RWPE1 (cell line): ENCODE results near the gene GSG1L2.

Experiments
- CTCF ChIA-PET: fragments of 350-600 bp; sonication (Branson Sonifier 250); formaldehyde crosslinking; extraction: SDS; loops from one replicate; lab custom pipeline; 2021; lab: Yijun Ruan, JAX
- POLR2A ChIA-PET: fragments of 400-600 bp; formaldehyde crosslinking; extraction: SDS; loops from one replicate; lab custom pipeline; 2020; ENCODE audit warnings: antibody characterized with exemption; ENCODE audit not compliant: low non-redundant PET; lab: Yijun Ruan, JAX
- DNase-seq: peaks from one replicate; pipeline ENCODE4 v3.0.0; 2012; ENCODE audit warnings: low spot score
- H3K27ac ChIP-seq: fragments of 450-650 bp; 2 replicates; pipeline ENCODE4 v1.5.1; 2017
- TF ChIP-seq, protein P1 (sequence below): fragments of 450-650 bp; conservative IDR thresholded peaks from 2 replicates; pipeline ENCODE4 v1.5.1; 2017; ENCODE audit warnings: low read depth, mild to moderate bottlenecking

The GSG1L2 gene

DNA sequence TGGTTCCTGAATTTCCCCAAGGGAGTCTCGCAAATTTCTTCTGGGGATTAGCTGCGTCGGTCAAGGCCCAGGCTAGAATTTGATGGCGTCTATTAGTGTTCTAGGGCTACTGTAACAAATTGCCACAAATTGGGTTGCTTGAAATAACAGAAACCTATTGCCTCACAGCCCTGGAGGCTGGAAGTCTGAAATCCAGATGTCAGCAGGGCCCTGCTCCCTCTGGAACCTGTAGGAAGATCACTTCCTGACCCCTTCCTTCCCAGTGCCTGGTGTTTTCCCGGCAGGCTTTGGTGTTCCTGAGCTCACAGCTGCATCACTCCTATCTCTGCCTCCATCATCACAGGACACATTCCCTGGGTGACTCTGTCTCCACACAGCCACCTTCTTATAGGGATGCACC lies 54.9 kb downstream of the GSG1L2 start:
- TF ChIP-seq, protein P1, sequence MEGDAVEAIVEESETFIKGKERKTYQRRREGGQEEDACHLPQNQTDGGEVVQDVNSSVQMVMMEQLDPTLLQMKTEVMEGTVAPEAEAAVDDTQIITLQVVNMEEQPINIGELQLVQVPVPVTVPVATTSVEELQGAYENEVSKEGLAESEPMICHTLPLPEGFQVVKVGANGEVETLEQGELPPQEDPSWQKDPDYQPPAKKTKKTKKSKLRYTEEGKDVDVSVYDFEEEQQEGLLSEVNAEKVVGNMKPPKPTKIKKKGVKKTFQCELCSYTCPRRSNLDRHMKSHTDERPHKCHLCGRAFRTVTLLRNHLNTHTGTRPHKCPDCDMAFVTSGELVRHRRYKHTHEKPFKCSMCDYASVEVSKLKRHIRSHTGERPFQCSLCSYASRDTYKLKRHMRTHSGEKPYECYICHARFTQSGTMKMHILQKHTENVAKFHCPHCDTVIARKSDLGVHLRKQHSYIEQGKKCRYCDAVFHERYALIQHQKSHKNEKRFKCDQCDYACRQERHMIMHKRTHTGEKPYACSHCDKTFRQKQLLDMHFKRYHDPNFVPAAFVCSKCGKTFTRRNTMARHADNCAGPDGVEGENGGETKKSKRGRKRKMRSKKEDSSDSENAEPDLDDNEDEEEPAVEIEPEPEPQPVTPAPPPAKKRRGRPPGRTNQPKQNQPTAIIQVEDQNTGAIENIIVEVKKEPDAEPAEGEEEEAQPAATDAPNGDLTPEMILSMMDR: no peak
- ChIA-PET CTCF (no interaction called here), POLR2A (no interaction called here)
- no peak overlapping the region for H3K27ac ChIP-seq
- DNase-seq: no peak

DNA sequence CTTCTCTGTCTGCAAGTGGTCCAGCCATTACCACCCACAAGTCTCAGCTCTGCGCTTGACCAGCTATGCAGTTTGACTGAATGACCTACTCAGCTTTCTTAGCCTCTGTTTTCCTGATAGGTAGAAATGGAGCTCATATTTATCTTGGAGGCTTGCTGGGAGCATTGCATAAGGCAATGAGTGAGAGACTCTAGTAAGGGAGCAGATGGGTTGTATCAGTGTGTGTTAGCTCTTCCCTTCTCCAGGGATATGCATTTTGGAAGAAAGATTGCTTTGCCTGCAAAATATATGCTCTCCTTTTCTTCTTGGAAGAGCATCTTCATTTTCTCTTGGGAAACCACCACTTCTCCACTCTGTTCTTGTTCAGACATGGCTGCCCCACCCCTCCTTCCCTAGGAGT lies 56.6 kb downstream of the GSG1L2 start:
- TF ChIP-seq, protein P1: no peak
- ChIA-PET POLR2A (no interaction called here), CTCF (interaction anchor here (0.6 kb wide), 1 partner anchor 27 kb away, joined by 4 read pairs; no protein-coding TSS in a partner anchor)
- no peak for DNase-seq
- no peak overlapping the region for H3K27ac ChIP-seq

DNA sequence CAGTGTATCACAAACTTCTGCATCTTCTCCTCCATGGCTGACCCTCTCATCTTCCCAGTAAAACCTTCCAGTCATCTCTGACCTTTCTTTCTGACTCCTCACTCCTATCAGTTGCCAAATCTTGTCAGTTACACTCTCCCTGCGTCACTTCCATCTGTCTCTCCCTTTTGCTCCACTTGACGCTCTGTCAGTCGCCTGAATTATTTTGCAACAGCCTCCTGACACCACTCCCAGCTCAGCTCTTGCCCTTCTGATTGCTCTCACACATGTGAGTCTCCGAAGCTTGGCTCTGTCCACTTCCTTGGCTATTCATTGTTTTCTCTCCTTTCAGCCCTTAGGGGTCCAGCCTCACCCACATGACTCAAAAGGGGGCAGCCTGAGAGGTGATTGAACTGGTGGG lies 58.2 kb downstream of the GSG1L2 start:
- POLR2A ChIA-PET: no interaction called here
- TF ChIP-seq, protein P1: no peak
- CTCF ChIA-PET: no interaction called here
- DNase-seq: no peak
- H3K27ac ChIP-seq: no peak overlapping the region

DNA sequence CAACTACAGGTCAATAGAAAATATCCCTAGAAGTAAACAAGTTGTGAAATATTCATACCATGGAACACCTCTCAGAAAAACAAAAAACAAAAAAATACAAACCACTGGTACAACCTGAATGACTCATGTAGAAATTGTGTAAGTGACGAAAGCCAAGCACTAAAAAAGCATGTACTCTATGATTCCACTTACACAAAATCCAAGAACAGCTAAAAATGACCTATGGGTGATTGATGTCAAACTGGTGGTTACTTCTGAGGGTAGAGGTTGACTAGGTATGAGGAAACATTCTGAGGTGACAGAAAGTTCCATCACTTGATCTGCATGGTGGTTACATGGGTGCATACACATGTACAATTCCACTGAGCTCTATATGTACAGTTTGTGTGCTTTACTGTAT lies 61.6 kb downstream of the GSG1L2 start:
- H3K27ac ChIP-seq: no peak overlapping the region
- CTCF ChIA-PET: no interaction called here
- TF ChIP-seq, protein P1: no peak
- no peak for DNase-seq
- POLR2A ChIA-PET: no interaction called here

DNA sequence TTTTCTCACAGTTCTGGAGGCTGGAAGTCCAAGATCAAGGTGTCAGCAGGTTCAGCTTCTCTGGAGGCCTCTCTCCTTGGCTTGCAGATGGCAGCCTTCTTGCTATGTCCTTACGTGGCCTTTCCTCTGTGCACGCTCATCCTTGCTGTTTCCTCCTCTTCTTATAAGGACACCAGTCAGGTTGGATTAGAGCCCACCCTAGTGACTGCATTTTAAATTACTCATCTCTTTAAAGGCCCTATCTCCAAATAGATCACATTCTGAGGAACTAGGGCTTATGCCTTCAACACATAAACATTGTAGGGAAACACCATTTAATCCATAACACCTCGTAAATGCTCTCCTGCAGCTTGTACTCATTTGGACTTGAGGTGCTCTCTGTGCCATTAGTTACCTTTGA lies 66.8 kb downstream of the GSG1L2 start:
- no peak for DNase-seq

More for the DNA sequence above, 66.8 kb downstream of the GSG1L2 start:
- CTCF ChIA-PET: no interaction called here
- POLR2A ChIA-PET: no interaction called here
- TF ChIP-seq, protein P1: no peak
- no peak overlapping the region for H3K27ac ChIP-seq
